ENCODE results near the gene MERTK.

MERTK gene

DNA sequence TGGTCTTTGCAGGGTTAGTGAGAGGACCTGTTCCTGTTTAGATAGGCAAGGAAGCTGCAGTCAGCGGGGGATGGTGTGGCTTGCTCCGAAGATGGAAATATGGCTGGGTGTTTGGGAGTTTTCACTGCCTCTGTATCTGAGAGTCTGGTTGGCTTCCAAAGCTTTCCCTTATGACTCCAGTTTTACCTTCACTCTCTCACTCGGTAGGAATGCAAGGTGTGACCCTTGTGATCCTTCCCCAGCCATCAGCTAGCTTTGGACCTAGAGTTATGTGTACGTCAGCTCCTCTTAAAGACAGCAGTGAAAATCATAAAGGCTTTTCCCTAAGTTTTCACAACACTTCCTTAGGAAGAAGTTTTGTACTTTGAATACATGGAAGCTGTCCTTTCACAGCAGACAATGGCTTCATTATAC is 121.2 kb downstream of the MERTK start:
- Mint-ChIP-seq H3K9me3 (no peaks in the 10 kb centered on the region), H3K27ac (no peak overlapping the region), H3K36me3 (ENCODE audit: low read depth) (no peaks in the 10 kb centered on the region), H3K4me3 (no peak overlapping the region), H3K4me1 (ENCODE audit: low read depth) (no peaks in the 10 kb centered on the region), H3K27me3 (peaks cover 18% of the 10 kb centered on the region)

DNA sequence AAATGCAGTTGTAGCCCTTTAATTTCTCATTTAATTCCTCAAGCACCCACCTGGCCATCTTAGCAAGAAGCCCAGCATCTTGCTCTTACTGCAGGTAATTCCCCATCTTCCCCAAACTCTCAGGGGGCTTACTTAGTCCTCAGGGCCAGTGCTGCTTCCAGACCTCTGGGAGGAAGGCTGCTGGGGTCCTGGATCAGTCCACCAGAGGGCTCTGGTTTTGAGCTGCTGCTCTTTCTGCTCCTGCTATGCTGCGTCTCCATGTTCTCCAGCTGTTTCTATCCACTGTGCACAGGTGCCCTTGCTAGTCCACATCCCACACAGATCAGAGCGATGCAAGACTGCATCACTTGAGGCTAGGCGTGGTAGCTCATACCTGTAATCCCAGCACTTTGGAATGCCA is 122.2 kb downstream of the MERTK start:
- H3K4me1 Mint-ChIP-seq (ENCODE audit: low read depth), result no peaks in the 10 kb centered on the region
- no peak overlapping the region for H3K27ac Mint-ChIP-seq
- H3K9me3 Mint-ChIP-seq, result no peaks in the 10 kb centered on the region
- peaks cover 18% of the 10 kb centered on the region for H3K27me3 Mint-ChIP-seq
- H3K4me3 Mint-ChIP-seq, result no peak overlapping the region
- no peaks in the 10 kb centered on the region for H3K36me3 Mint-ChIP-seq (ENCODE audit: low read depth)

DNA sequence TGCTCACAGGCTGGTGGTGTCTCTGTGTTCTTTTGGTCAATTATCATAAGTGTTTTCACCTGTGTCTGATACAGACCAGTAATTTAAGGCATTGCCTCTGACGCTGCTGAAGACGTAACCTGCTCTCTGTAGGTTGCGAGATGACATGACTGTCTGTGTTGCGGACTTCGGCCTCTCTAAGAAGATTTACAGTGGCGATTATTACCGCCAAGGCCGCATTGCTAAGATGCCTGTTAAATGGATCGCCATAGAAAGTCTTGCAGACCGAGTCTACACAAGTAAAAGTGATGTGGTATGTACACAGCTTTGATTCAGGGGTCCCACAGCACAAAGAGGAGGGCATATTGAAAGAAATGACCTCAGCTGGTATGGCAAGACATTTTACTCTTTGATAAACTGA is 122.9 kb downstream of the MERTK start:
- peaks cover 17% of the 10 kb centered on the region for H3K27me3 Mint-ChIP-seq
- H3K4me3 Mint-ChIP-seq, result no peak overlapping the region
- H3K27ac Mint-ChIP-seq, result no peak overlapping the region
- H3K36me3 Mint-ChIP-seq (ENCODE audit: low read depth), result no peaks in the 10 kb centered on the region
- no peaks in the 10 kb centered on the region for H3K4me1 Mint-ChIP-seq (ENCODE audit: low read depth)
- no peaks in the 10 kb centered on the region for H3K9me3 Mint-ChIP-seq

GRCh38 chr2:112021781-112022231 is 123.4 kb downstream of the MERTK start:
- Mint-ChIP-seq H3K27me3 (peaks cover 12% of the 10 kb centered on the region), H3K27ac (no peak overlapping the region), H3K4me1 (ENCODE audit: low read depth) (no peaks in the 10 kb centered on the region)

GRCh38 chr2:112023707-112024106 is 125.3 kb downstream of the MERTK start:
- Mint-ChIP-seq H3K4me1 (ENCODE audit: low read depth) (no peaks in the 10 kb centered on the region), H3K27ac (no peak overlapping the region), H3K4me3 (no peak overlapping the region), H3K36me3 (ENCODE audit: low read depth) (no peaks in the 10 kb centered on the region), H3K9me3 (no peaks in the 10 kb centered on the region), H3K27me3 (peaks cover 7% of the 10 kb centered on the region)

More at GRCh38 chr2:112021781-112022231, 123.4 kb downstream of the MERTK start:
- H3K9me3 Mint-ChIP-seq, result no peaks in the 10 kb centered on the region
- H3K36me3 Mint-ChIP-seq (ENCODE audit: low read depth), result no peaks in the 10 kb centered on the region
- H3K4me3 Mint-ChIP-seq, result no peak overlapping the region

DNA sequence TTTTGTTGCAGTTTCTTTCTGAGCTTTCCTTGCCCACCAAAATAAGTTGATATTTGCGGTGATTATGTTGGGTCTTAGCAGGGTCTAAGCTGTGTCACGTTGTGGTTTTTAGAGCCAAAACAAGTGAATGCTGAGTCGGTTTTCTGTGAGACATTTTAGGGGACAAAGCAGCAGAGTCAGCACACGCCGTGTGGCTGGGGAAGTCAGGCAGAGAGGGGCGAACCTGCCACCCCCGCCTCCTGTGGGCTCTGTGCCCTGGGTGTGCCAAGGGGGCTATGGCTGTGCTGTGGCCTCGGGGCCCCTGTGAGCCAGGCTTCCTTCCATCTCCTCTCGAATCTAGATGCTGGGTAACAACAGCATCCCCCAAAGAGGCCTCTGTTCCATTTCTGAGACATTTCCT is 125.8 kb downstream of the MERTK start:
- H3K27ac Mint-ChIP-seq, result no peak overlapping the region
- H3K27me3 Mint-ChIP-seq, result peaks cover 3% of the 10 kb centered on the region
- H3K36me3 Mint-ChIP-seq (ENCODE audit: low read depth), result no peaks in the 10 kb centered on the region
- no peaks in the 10 kb centered on the region for H3K9me3 Mint-ChIP-seq
- no peak overlapping the region for H3K4me3 Mint-ChIP-seq
- H3K4me1 Mint-ChIP-seq (ENCODE audit: low read depth), result no peaks in the 10 kb centered on the region

DNA sequence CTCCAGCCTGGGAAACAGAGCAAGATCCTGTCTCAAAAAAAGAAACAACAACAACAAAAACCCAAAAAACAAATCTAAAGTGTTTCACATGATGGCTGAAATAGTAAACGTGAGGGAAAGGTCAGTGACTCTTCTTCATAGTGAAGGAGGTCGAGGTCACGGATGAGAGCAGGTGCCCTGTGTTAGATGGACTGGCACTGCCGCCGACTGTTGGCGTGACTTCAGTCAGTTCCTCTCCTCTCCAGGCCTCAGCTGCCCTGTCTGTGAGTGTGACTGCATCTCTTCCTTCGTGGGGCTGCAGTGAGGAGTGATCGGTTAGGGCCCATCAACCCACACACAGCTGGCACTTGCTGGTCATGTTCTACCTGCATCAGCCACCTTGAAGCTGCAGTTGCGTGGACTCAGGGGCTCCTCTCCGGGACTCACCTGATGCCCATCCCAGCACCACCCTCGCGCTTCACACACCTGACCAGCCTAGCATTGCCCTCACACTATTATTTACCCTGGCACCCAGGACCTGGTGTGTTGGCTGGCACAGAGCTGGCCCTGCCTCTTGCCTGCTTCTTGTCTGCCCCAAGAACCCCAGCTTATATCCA is 126.6 kb downstream of the MERTK start:
- Mint-ChIP-seq H3K27me3 (peaks cover 3% of the 10 kb centered on the region), H3K4me1 (ENCODE audit: low read depth) (no peaks in the 10 kb centered on the region), H3K9me3 (no peaks in the 10 kb centered on the region), H3K4me3 (no peak overlapping the region), H3K27ac (no peak overlapping the region), H3K36me3 (ENCODE audit: low read depth) (no peaks in the 10 kb centered on the region)

GRCh38 chr2:112026509-112026908 is 128.1 kb downstream of the MERTK start:
- Mint-ChIP-seq H3K4me1 (ENCODE audit: low read depth) (no peaks in the 10 kb centered on the region), H3K4me3 (no peak overlapping the region), H3K27me3 (peaks cover under 1% of the 10 kb centered on the region), H3K27ac (no peak overlapping the region), H3K9me3 (no peaks in the 10 kb centered on the region), H3K36me3 (ENCODE audit: low read depth) (no peaks in the 10 kb centered on the region)

GRCh38 chr2:112027767-112028166 is 129.4 kb downstream of the MERTK start:
- Mint-ChIP-seq H3K36me3 (ENCODE audit: low read depth) (no peaks in the 10 kb centered on the region), H3K27me3 (peaks cover 5% of the 10 kb centered on the region), H3K9me3 (no peaks in the 10 kb centered on the region), H3K4me3 (no peak overlapping the region), H3K4me1 (ENCODE audit: low read depth) (no peaks in the 10 kb centered on the region), H3K27ac (no peak overlapping the region)

DNA sequence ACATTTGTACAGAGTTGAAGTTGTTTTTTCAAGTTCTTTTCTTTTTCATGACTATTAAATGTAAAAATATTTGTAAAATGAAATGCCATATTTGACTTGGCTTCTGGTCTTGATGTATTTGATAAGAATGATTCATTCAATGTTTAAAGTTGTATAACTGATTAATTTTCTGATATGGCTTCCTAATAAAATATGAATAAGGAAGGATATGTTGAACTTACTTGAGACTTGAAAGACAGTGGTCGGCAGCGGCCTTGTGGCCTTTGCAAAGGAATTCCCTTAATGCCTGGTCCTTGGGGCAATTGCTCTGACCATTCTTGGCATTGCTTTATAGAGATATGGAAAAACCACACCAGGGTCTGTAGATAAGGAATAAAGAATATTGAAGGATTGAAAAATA is 130.8 kb downstream of the MERTK start:
- Mint-ChIP-seq H3K9me3 (no peaks in the 10 kb centered on the region), H3K4me3 (no peak overlapping the region), H3K4me1 (ENCODE audit: low read depth) (no peaks in the 10 kb centered on the region), H3K27me3 (peaks cover 5% of the 10 kb centered on the region), H3K27ac (no peak overlapping the region), H3K36me3 (ENCODE audit: low read depth) (no peaks in the 10 kb centered on the region)

DNA sequence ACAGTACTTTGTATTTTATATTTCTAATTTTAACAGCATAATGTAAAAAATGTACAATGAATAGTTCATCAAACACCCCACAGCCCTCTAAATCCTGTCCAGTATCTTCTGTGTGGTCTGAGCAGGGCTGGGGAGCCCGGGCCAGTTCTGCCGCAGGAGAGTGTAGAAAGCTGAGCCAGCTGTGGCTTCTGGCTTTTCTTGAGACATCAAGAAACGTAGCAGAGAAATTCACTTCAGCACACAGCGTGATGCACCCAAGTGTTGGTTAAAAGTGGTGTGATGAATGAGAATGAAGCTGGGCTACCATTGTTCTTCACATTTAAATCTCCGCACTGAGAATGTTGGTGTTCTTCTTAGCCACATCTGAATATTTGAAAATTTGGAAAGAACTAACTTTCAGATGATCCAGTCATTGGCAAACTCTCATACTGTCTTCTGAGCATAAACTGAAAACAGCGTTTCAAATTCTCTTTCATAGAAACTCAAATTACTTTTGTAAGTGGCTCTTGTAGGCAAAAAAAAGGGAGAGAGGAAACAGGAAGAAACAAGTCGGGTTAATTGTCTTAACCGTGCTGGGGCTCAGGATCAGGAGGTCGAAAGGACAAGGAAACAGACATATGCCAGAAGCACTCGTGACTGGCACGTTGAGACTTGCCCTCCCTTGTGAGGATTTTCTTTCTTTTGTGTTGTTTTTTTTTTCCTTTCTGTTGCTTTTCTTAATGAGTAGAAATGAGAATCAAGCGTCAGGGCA is 133.2 kb downstream of the MERTK start:
- H3K9me3 Mint-ChIP-seq, result no peaks in the 10 kb centered on the region
- no peaks in the 10 kb centered on the region for H3K4me1 Mint-ChIP-seq (ENCODE audit: low read depth)
- H3K36me3 Mint-ChIP-seq (ENCODE audit: low read depth), result no peaks in the 10 kb centered on the region
- no peak overlapping the region for H3K4me3 Mint-ChIP-seq
- H3K27ac Mint-ChIP-seq, result no peak overlapping the region
- H3K27me3 Mint-ChIP-seq, result peaks cover 5% of the 10 kb centered on the region

DNA sequence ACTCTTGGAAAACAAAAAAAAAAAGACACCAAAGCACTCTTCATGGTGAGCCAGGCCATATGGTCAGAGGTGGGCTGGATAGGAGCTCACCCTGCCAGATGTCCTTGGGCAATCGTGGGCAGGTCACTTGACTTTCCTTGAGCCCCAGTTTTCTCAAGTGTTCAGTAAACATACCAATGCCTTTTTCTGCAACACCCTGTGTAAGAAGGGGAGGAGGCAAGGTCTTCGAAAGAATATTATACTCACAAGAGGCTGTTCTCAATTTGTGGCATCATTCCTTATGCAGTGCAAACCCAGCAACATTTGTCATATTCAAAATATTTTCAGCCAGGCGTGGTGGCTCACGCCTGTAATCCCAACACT is 133.8 kb downstream of the MERTK start:
- no peak overlapping the region for H3K4me3 Mint-ChIP-seq
- no peak overlapping the region for H3K27ac Mint-ChIP-seq
- no peaks in the 10 kb centered on the region for H3K9me3 Mint-ChIP-seq
- no peaks in the 10 kb centered on the region for H3K4me1 Mint-ChIP-seq (ENCODE audit: low read depth)
- H3K27me3 Mint-ChIP-seq, result peaks cover 5% of the 10 kb centered on the region
- H3K36me3 Mint-ChIP-seq (ENCODE audit: low read depth), result no peaks in the 10 kb centered on the region

DNA sequence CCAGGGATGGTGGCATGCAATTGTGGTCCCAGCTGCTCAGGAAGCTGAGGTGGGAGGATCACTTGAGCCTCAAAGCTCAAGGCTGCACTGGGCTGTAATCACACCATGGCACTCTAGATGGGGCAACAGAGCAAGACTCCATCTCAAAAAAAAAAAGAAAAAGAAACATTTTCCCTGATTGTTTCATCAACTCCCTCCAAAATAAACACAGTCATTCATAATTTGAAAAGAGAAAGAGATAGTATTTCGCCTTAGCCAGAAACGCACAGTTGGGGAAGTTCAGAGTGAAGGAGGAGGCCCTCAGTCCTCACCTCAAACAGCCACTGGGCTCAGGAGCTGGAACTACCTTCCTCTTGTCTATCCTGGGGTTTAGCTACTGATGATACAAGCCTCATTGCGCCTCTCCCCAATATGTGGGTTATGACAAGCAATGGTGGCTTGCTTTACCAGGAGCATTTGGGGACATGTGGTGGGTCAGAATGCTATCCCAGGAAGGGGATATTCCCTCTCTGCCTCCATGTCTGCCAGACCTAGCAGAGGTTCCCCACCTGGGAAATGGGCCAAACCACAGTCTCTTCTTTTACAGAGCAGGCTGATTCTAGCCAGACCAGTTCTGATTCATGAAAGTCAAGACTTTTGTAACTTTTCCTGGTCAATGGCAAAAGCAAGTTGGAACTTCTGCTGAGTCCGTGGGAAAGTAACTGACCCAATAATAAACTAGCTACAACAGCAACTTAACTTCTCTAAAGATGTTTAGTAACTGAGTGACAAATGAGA is 134.5 kb downstream of the MERTK start:
- Mint-ChIP-seq H3K36me3 (ENCODE audit: low read depth) (no peaks in the 10 kb centered on the region), H3K4me1 (ENCODE audit: low read depth) (no peaks in the 10 kb centered on the region), H3K9me3 (peaks cover 5% of the 10 kb centered on the region), H3K27me3 (peaks cover 5% of the 10 kb centered on the region), H3K27ac (no peak overlapping the region), H3K4me3 (no peak overlapping the region)

DNA sequence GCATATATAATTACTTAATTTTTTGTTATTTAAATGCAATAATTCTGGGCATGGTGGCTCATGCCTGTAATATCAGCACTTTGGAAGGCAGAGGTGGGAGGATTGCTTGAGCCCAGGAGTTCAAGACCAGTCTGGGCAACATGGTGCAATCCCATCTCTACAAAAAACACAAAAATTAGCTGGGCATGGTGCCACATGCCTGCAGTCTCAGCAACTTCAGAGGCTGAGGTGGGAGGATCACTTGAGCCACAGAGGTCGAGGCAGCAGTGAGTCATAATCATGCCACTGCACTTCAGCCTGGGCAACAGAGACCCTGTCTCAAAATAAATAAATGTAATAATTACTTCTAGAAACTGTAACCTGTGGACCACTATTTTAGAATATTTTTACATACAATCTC is 135.2 kb downstream of the MERTK start:
- Mint-ChIP-seq H3K4me3 (no peak overlapping the region), H3K9me3 (peaks cover 5% of the 10 kb centered on the region), H3K36me3 (ENCODE audit: low read depth) (no peaks in the 10 kb centered on the region), H3K4me1 (ENCODE audit: low read depth) (no peaks in the 10 kb centered on the region), H3K27me3 (peaks cover 9% of the 10 kb centered on the region), H3K27ac (no peak overlapping the region)

- H3K9me3 Mint-ChIP-seq, result peaks cover 5% of the 10 kb centered on the region
- no peak overlapping the region for H3K4me3 Mint-ChIP-seq
- no peak overlapping the region for H3K27ac Mint-ChIP-seq
- H3K27me3 Mint-ChIP-seq, result peaks cover 9% of the 10 kb centered on the region
- H3K4me1 Mint-ChIP-seq (ENCODE audit: low read depth), result no peaks in the 10 kb centered on the region
- H3K36me3 Mint-ChIP-seq (ENCODE audit: low read depth), result no peaks in the 10 kb centered on the region
Measured at GRCh38 chr2:112034924-112035323, 136.5 kb downstream of the MERTK start.

Measured in stimulated activated naive CD8-positive, alpha-beta T cell treated with anti-CD3 and anti-CD28 coated beads, Interleukin-15, Interleukin-2, amounts not matched to agents 100 ng/mL and 50 ng/mL, for 24 hours (primary cell).